ENCODE results near the gene CYBB.
A peak's percentile ranks its signal among the peaks of the same experiment; 100 is the strongest.

CYBB gene

DNA sequence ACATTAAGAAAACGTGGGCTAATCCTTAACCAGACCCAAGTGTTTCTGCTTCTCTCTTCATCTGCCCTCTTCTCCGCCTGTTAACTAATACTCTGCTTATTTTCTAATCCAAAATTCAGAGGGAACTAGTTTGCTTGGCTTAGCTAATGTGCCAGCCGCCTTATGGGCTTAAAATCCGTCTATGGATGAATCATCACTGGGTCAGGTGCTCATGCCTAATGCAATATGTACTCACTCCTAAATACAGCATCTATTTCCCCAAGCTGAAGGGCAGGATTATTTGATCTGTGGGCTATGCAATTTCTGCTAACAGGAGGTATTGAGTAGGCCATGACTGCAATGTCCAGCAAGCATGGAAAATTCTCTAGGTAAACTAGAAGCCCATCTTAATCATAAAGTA lies 55.1 kb downstream of the CYBB start:
- in situ Hi-C loops (cut with MboI; ENCODE audit: low sequenced_read_pairs, unreplicated experiment), result loop anchor here (25.0 kb wide), 1 partner anchor 323 kb away; no protein-coding TSS in a partner anchor
- no peak for TF ChIP-seq CTCF (IDR thresholded peaks at IDR 0.05; ENCODE audit: borderline replicate concordance, control extremely low read depth, extremely low read depth, insufficient read depth, missing control alignments)
- DNase-seq (ENCODE audit: low spot score), result no peak

GRCh38 chrX:37840931-37841330 lies 61.1 kb downstream of the CYBB start:
- no peak for DNase-seq (ENCODE audit: low spot score)
- no peak for TF ChIP-seq CTCF (IDR thresholded peaks at IDR 0.05; ENCODE audit: borderline replicate concordance, control extremely low read depth, extremely low read depth, insufficient read depth, missing control alignments)
- in situ Hi-C loops (cut with MboI; ENCODE audit: low sequenced_read_pairs, unreplicated experiment), result loop anchor here (25.0 kb wide), 1 partner anchor 329 kb away; no protein-coding TSS in a partner anchor

DNA sequence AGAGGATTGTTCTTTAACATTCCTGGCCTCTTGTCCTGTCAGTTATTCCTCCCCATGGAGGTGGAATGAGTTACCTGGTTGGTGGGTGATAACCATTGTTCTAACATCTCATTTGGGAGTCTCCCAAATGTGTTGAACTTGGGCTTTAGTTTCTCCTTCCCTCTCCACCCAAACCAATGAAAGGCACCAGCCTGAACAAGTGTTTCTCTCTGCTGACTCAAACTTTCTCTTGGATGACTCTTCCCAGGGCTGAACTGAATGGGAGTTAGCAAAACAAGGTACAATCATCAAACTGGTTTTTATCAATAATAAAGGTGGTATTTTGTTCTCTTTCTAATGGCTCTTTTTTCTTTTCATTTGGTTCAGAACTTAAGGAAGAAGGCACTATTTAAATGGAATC lies 64.8 kb downstream of the CYBB start:
- in situ Hi-C loops (cut with MboI; ENCODE audit: low sequenced_read_pairs, unreplicated experiment), result loop anchor here (25.0 kb wide), 1 partner anchor 332 kb away; no protein-coding TSS in a partner anchor
- no peak for DNase-seq (ENCODE audit: low spot score)
- no peak for TF ChIP-seq CTCF (IDR thresholded peaks at IDR 0.05; ENCODE audit: borderline replicate concordance, control extremely low read depth, extremely low read depth, insufficient read depth, missing control alignments)

DNA sequence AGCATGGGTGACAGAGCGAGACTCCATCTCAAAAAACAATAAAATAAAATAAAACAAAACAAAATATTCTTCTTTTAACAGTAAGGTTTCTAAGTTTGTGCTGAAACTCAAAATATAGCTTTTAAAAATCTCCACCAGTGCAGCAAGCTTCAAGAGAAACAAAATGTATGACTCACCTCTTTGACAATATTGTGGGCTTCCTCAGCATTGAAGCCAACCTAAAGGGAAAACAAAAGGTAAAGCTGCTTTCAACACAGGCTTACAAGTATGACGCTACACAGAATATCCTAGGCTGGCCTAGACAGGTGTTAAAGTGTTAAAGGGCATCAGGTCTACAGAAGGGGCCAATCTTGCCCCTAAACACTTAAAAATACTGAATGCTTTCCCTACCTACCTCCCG lies 66.3 kb downstream of the CYBB start:
- no peak for TF ChIP-seq CTCF (IDR thresholded peaks at IDR 0.05; ENCODE audit: borderline replicate concordance, control extremely low read depth, extremely low read depth, insufficient read depth, missing control alignments)
- in situ Hi-C loops (cut with MboI; ENCODE audit: low sequenced_read_pairs, unreplicated experiment), result loop anchor here (25.0 kb wide), 1 partner anchor 334 kb away; no protein-coding TSS in a partner anchor
- no peak for DNase-seq (ENCODE audit: low spot score)

- no peak for DNase-seq (ENCODE audit: low spot score)
- in situ Hi-C loops (cut with MboI; ENCODE audit: low sequenced_read_pairs, unreplicated experiment), result loop anchor here (25.0 kb wide), 1 partner anchor 334 kb away; no protein-coding TSS in a partner anchor
Observed at GRCh38 chrX:37846558-37846933, 66.7 kb downstream of the CYBB start.

DNA sequence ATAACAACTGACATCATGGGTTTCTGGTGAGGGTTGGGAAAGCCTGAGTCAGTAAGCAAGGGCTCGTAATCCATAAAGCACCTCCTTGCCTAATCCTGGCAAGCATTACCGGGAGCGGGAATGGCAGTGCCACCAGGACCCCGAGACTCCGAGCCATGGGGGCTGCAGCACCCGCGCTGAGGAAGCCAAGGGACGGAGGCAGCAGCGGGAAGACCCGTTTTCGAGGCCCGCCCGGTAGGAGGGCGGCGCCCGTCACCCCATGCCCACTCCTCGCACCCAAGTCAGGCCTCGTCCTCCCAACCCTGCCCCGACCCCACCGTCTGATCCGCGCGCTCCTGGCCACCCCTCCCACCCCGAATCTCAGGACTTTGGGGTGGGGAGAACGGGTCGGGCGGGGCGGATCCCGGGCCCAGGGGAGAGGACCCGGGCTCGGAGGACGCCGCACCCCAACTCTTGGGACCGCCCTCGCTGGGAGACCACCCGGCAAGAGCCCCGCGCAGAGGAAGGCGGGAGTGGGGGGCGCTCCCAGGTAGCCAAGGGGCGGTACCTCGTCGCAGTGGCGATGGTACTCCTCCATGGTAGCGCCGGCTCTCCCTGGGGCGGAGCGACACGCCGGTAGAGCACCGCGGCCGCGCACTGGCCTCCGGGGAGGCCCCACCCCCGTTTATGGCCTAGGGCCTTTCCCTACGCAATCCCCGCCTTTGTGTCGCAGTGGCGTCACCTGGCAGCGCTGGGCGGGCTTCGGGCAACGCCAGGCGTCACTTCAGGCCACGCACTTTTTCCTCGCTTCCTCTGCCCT lies 67.3 kb downstream of the CYBB start, which contains the start of gene DYNLT3:
Gene DYNLT3, minus strand, starts transcription at position 638 of the 799 bp plus-strand sequence. Its CDS starts 61 bp downstream, at position 577.
- no peak for TF ChIP-seq CTCF (IDR thresholded peaks at IDR 0.05; ENCODE audit: borderline replicate concordance, control extremely low read depth, extremely low read depth, insufficient read depth, missing control alignments)
- peak; percentile 86 for DNase-seq (ENCODE audit: low spot score)
- in situ Hi-C loops (cut with MboI; ENCODE audit: low sequenced_read_pairs, unreplicated experiment), result loop anchor here (25.0 kb wide), 1 partner anchor 335 kb away; no protein-coding TSS in a partner anchor

More at GRCh38 chrX:37846558-37846933, 66.7 kb downstream of the CYBB start:
- TF ChIP-seq CTCF (IDR thresholded peaks at IDR 0.05; ENCODE audit: borderline replicate concordance, control extremely low read depth, extremely low read depth, insufficient read depth, missing control alignments), result no peak
